Measurements from ENCODE around the gene CCL2. TPM values are rescaled to one million over a fixed set of nuclear protein-coding genes. Genes with fewer than 3 reads are reported as not detected.

CCL2 gene
- 28.3 and 33.1 TPM in 2 replicates for total RNA-seq (2014; rRNA removed; shearing (Covaris generic))
- polyA plus RNA-seq (2016; fragmentation: Nextera tagmentation; extraction: Ambion mirVana), result 111 and 115 TPM in 2 replicates

- H3K9me2 ChIP-seq (ENCODE audit: insufficient read depth), result no peaks in the 10 kb centered on the region
- no peak for TF ChIP-seq EZH2 (IDR thresholded peaks at IDR 0.05; ENCODE audit: insufficient read depth, poor library complexity, severe bottlenecking)
- no peak for TF ChIP-seq EZH2phosphoT487 (IDR thresholded peaks at IDR 0.05; ENCODE audit: insufficient read depth, low read depth)
Observed at GRCh38 chr17:34254651-34255380, at the start of gene CCL2. Gene CCL2, plus strand, starts transcription at chr17:34255285. Its CDS starts 65 bp downstream, at chr17:34255350.

GRCh38 chr17:34205401-34205800, 49.7 kb upstream of the CCL2 start:
- H3K27me3 ChIP-seq (replicated peaks; ENCODE audit: insufficient read depth), result no peaks in the 10 kb centered on the region
- in situ Hi-C loops (cut with MboI), result no loop called here
- TF ChIP-seq EZH2 (IDR thresholded peaks at IDR 0.05; ENCODE audit: insufficient read depth, poor library complexity, severe bottlenecking) (no peak), EZH2phosphoT487 (IDR thresholded peaks at IDR 0.05; ENCODE audit: insufficient read depth, low read depth) (no peak)

More at GRCh38 chr17:34254651-34255380, at the start of gene CCL2:
- no peaks in the 10 kb centered on the region for H3K36me3 ChIP-seq (ENCODE audit: low read depth)
- H3K9me3 ChIP-seq (ENCODE audit: low read depth), result no peaks in the 10 kb centered on the region
- peaks cover 67% of the 10 kb centered on the region for H3K4me1 ChIP-seq (ENCODE audit: insufficient read depth)
- DNase-seq, result peak; percentile 78
- no peaks in the 10 kb centered on the region for H3K79me2 ChIP-seq (ENCODE audit: insufficient read depth)
- H3K27me3 ChIP-seq (replicated peaks; ENCODE audit: insufficient read depth), result no peaks in the 10 kb centered on the region
- peak within 1 kb of the TSS; percentile 78 for H3K4me3 ChIP-seq
- peaks cover 86% of the 10 kb centered on the region for H3F3A ChIP-seq (ENCODE audit: insufficient read depth)
- H2AFZ ChIP-seq, result peak within 1 kb of the TSS; percentile 75
- in situ Hi-C loops (cut with MboI), result no loop called here
- peak within 1 kb of the TSS; percentile 95 for H3K27ac ChIP-seq
- 0 to 3% methylated on average over 11 of the region's 11 CpGs for WGBS, 2 experiments (ENCODE audit: low coverage in 1 of 2, low lambda C conversion rate in 2 of 2, missing lambda C conversion rate in 2 of 2)
- no peaks in the 10 kb centered on the region for H4K20me1 ChIP-seq (ENCODE audit: insufficient read depth)
- peak within 1 kb of the TSS; percentile 77 for H3K4me2 ChIP-seq (ENCODE audit: unreplicated experiment)
- H3K9ac ChIP-seq, result peak within 1 kb of the TSS; percentile 65

GRCh38 chr17:34206569-34206968, 48.5 kb upstream of the CCL2 start:
- no peak for TF ChIP-seq EZH2 (IDR thresholded peaks at IDR 0.05; ENCODE audit: insufficient read depth, poor library complexity, severe bottlenecking)
- TF ChIP-seq EZH2phosphoT487 (IDR thresholded peaks at IDR 0.05; ENCODE audit: insufficient read depth, low read depth), result no peak
- Histone ChIP-seq H3K4me1 (ENCODE audit: insufficient read depth) (no peaks in the 10 kb centered on the region), H3K79me2 (ENCODE audit: insufficient read depth) (no peaks in the 10 kb centered on the region), H4K20me1 (ENCODE audit: insufficient read depth) (no peaks in the 10 kb centered on the region), H3K4me2 (ENCODE audit: unreplicated experiment) (no peak overlapping the region), H3K27me3 (replicated peaks; ENCODE audit: insufficient read depth) (no peaks in the 10 kb centered on the region), H3K9ac (no peak overlapping the region), H2AFZ (no peak overlapping the region), H3K36me3 (ENCODE audit: low read depth) (no peaks in the 10 kb centered on the region), H3K4me3 (no peak overlapping the region), H3K9me3 (ENCODE audit: low read depth) (no peaks in the 10 kb centered on the region), H3K27ac (no peak overlapping the region), H3K9me2 (ENCODE audit: insufficient read depth) (no peaks in the 10 kb centered on the region), H3F3A (ENCODE audit: insufficient read depth) (0 out of 2 replicates have a peak, but pooled peaks cover 4% of the 10 kb centered on the region)
- DNase-seq, result no peak
- in situ Hi-C loops (cut with MboI), result no loop called here
- WGBS, 2 experiments (ENCODE audit: low coverage in 1 of 2, low lambda C conversion rate in 2 of 2, missing lambda C conversion rate in 2 of 2), result 84 to 89% methylated on average over 3 of the region's 3 CpGs

More at GRCh38 chr17:34205401-34205800, 49.7 kb upstream of the CCL2 start:
- 0 out of 2 replicates have a peak, but pooled peaks cover 4% of the 10 kb centered on the region for H3F3A ChIP-seq (ENCODE audit: insufficient read depth)
- no peaks in the 10 kb centered on the region for H3K9me3 ChIP-seq (ENCODE audit: low read depth)
- H3K9ac ChIP-seq, result no peak overlapping the region
- no peaks in the 10 kb centered on the region for H4K20me1 ChIP-seq (ENCODE audit: insufficient read depth)
- DNase-seq, result no peak
- no peaks in the 10 kb centered on the region for H3K9me2 ChIP-seq (ENCODE audit: insufficient read depth)
- H2AFZ ChIP-seq, result no peak overlapping the region
- H3K36me3 ChIP-seq (ENCODE audit: low read depth), result no peaks in the 10 kb centered on the region
- H3K27ac ChIP-seq, result no peak overlapping the region
- 76 to 88% methylated on average over 1 of the region's 1 CpG for WGBS, 2 experiments (ENCODE audit: low coverage in 1 of 2, low lambda C conversion rate in 2 of 2, missing lambda C conversion rate in 2 of 2)
- H3K4me3 ChIP-seq, result no peak overlapping the region
- no peaks in the 10 kb centered on the region for H3K79me2 ChIP-seq (ENCODE audit: insufficient read depth)
- no peak overlapping the region for H3K4me2 ChIP-seq (ENCODE audit: unreplicated experiment)
- H3K4me1 ChIP-seq (ENCODE audit: insufficient read depth), result no peaks in the 10 kb centered on the region

- DNase-seq, result peak; percentile 26
Observed at GRCh38 chr17:34207572-34207971, 47.5 kb upstream of the CCL2 start.

More at GRCh38 chr17:34207572-34207971, 47.5 kb upstream of the CCL2 start:
- in situ Hi-C loops (cut with MboI), result no loop called here
- Histone ChIP-seq H3K9me2 (ENCODE audit: insufficient read depth) (no peaks in the 10 kb centered on the region), H3F3A (ENCODE audit: insufficient read depth) (0 out of 2 replicates have a peak, but pooled peaks cover 4% of the 10 kb centered on the region), H3K79me2 (ENCODE audit: insufficient read depth) (no peaks in the 10 kb centered on the region), H3K9me3 (ENCODE audit: low read depth) (no peaks in the 10 kb centered on the region), H3K27ac (no peak overlapping the region), H3K4me1 (ENCODE audit: insufficient read depth) (no peaks in the 10 kb centered on the region), H3K27me3 (replicated peaks; ENCODE audit: insufficient read depth) (no peaks in the 10 kb centered on the region), H4K20me1 (ENCODE audit: insufficient read depth) (no peaks in the 10 kb centered on the region), H3K4me2 (ENCODE audit: unreplicated experiment) (no peak overlapping the region), H2AFZ (no peak overlapping the region), H3K4me3 (no peak overlapping the region), H3K36me3 (ENCODE audit: low read depth) (no peaks in the 10 kb centered on the region), H3K9ac (no peak overlapping the region)
- no peak for TF ChIP-seq EZH2phosphoT487 (IDR thresholded peaks at IDR 0.05; ENCODE audit: insufficient read depth, low read depth)
- TF ChIP-seq EZH2 (IDR thresholded peaks at IDR 0.05; ENCODE audit: insufficient read depth, poor library complexity, severe bottlenecking), result no peak
- 32 to 34% methylated on average over 2 of the region's 2 CpGs for WGBS, 2 experiments (ENCODE audit: low coverage in 1 of 2, low lambda C conversion rate in 2 of 2, missing lambda C conversion rate in 2 of 2)

Data from GM23248 (cell line).